CD4-positive, alpha-beta memory T cell (primary cell): ENCODE measurements around the gene KCND3. TPM values are rescaled to one million over a fixed set of nuclear protein-coding genes. Genes with fewer than 3 reads are reported as not detected.

Source experiments
- CTCF ChIA-PET: fragments of 350-600 bp; sonication (Branson Sonifier 250); formaldehyde crosslinking; loops from one replicate; lab custom pipeline; 2021; ENCODE audit warnings: inconsistent platforms; ENCODE audit not compliant: partially characterized antibody; lab: Charles Lee
- POLR2A ChIA-PET: fragments of 350-600 bp; sonication (Branson Sonifier 250); formaldehyde crosslinking; loops from one replicate; lab custom pipeline; 2021; ENCODE audit not compliant: partially characterized antibody; lab: Charles Lee
- DNase-seq, 5 donors: peaks; one replicate each; pipeline versions ENCODE4 v3.0.0 to v3.0.0-alpha.2; 2020 to 2022; ENCODE audit warnings: mixed read lengths in 1 of 5
- H3K27ac ChIP-seq: one replicate; pipeline ENCODE4 v1.7.0; 2013; ENCODE audit warnings: low read depth, low read length
- H3K27me3 ChIP-seq: 2 replicates; pipeline ENCODE4 v1.7.0; 2013; ENCODE audit warnings: mild to moderate bottlenecking, low read length, moderate library complexity; ENCODE audit not compliant: insufficient read depth
- H3K36me3 ChIP-seq: 2 replicates; pipeline ENCODE4 v1.7.0; 2013; ENCODE audit warnings: mild to moderate bottlenecking, low read length, moderate library complexity; ENCODE audit not compliant: insufficient read depth
- H3K4me1 ChIP-seq: 2 replicates; pipeline ENCODE4 v1.7.0; 2013; ENCODE audit warnings: mild to moderate bottlenecking, low read length, moderate library complexity; ENCODE audit not compliant: insufficient read depth
- H3K4me3 ChIP-seq, 2 donors: one replicate each; pipeline ENCODE4 v1.7.0; 2013; ENCODE audit warnings: low read length in 2 of 2, mild to moderate bottlenecking in 1 of 2
- H3K9me3 ChIP-seq, 2 donors: one replicate each; pipeline ENCODE4 v1.7.0; 2013; ENCODE audit warnings: low read length in 2 of 2, control low read depth in 1 of 2; ENCODE audit not compliant: control insufficient read depth in 1 of 2
- H3K27ac Mint-ChIP-seq, 7 donors: one replicate each; pipeline ENCODE4 v1.8.0; 2020 to 2021; ENCODE audit warnings: mixed read lengths in 7 of 7, mild to moderate bottlenecking in 6 of 7, inconsistent platforms in 3 of 7, moderate library complexity in 3 of 7
- H3K27me3 Mint-ChIP-seq, 2 donors: one replicate each; pipeline ENCODE4 v1.8.0; 2020 to 2021; ENCODE audit warnings: mixed read lengths in 2 of 2
- H3K36me3 Mint-ChIP-seq, 2 donors: one replicate each; pipeline ENCODE4 v1.8.0; 2020 to 2021; ENCODE audit warnings: mixed read lengths in 2 of 2, inconsistent platforms in 1 of 2, mild to moderate bottlenecking in 1 of 2
- H3K4me1 Mint-ChIP-seq, 4 donors: one replicate each; pipeline ENCODE4 v1.8.0; 2020 to 2021; ENCODE audit warnings: mixed read lengths in 4 of 4, mild to moderate bottlenecking in 1 of 4
- H3K4me3 Mint-ChIP-seq, 8 donors: one replicate each; pipeline ENCODE4 v1.8.0; 2020 to 2021; ENCODE audit warnings: mixed read lengths in 8 of 8, mild to moderate bottlenecking in 7 of 8, moderate library complexity in 6 of 8, inconsistent platforms in 3 of 8
- H3K9me3 Mint-ChIP-seq, 8 donors: one replicate each; pipeline ENCODE4 v1.8.0; 2020 to 2021; ENCODE audit warnings: mixed read lengths in 8 of 8, mild to moderate bottlenecking in 5 of 8, inconsistent platforms in 3 of 8, moderate library complexity in 1 of 8
- intact Hi-C: fragments of 100-400 bp; cut with micrococcal nuclease; formaldehyde crosslinking; loops from one replicate; pipeline ENCODE4 v1.15.1; 2023
- polyA plus RNA-seq, 2 donors: library from polyadenylated mRNA; unstranded; fragments of 300-500 nt; fragmentation: Illumina TruSeq; gene quantifications; one replicate each; pipeline ENCODE4 v1.2.3, GENCODE V29; 2021
- total RNA-seq, 2 experiments: library from RNA; stranded (reverse); gene quantifications; one replicate each; pipeline ENCODE4 v1.2.3, GENCODE V29; 2021

Gene KCND3
- total and polyA plus RNA-seq, 4 experiments from 2014 or later: 0.03 to 0.05 TPM; not detected in 2

GRCh38 chr1:111980686-111981085 lies 8.8 kb downstream of the KCND3 start:
- Mint-ChIP-seq H3K27ac (no peak overlapping the region), H3K27me3 (peaks cover 28 to 36% of the 10 kb centered on the region in 2 donors), H3K4me1 (no peaks in the 10 kb centered on the region), H3K4me3 (no peak overlapping the region), H3K36me3 (no peaks in the 10 kb centered on the region), H3K9me3 (peaks cover 0 to 3% (median 0%) of the 10 kb centered on the region in 8 donors)
- H3K4me3 ChIP-seq: no peak overlapping the region
- CTCF ChIA-PET: interaction anchor here (0.6 kb wide), 1 partner anchor 1690 kb away, joined by 3 read pairs; no protein-coding TSS in a partner anchor
- H3K36me3 ChIP-seq: no peaks in the 10 kb centered on the region
- H3K27me3 ChIP-seq: peaks cover 8% of the 10 kb centered on the region
- H3K9me3 ChIP-seq: no peaks in the 10 kb centered on the region
- POLR2A ChIA-PET: no interaction called here
- intact Hi-C loops: no loop called here
- H3K27ac ChIP-seq: no peak overlapping the region
- no peaks in the 10 kb centered on the region for H3K4me1 ChIP-seq
- DNase-seq: no peak

GRCh38 chr1:111978695-111979094 lies 10.8 kb downstream of the KCND3 start:
- Mint-ChIP-seq H3K27me3 (peaks cover 24 to 34% of the 10 kb centered on the region in 2 donors), H3K4me3 (no peak overlapping the region), H3K36me3 (no peaks in the 10 kb centered on the region), H3K9me3 (peaks cover 0 to 3% (median 0%) of the 10 kb centered on the region in 8 donors), H3K4me1 (no peaks in the 10 kb centered on the region), H3K27ac (no peak overlapping the region)
- Histone ChIP-seq H3K36me3 (no peaks in the 10 kb centered on the region), H3K4me1 (no peaks in the 10 kb centered on the region), H3K27ac (no peak overlapping the region), H3K4me3 (no peak overlapping the region), H3K27me3 (peaks cover 8% of the 10 kb centered on the region), H3K9me3 (no peaks in the 10 kb centered on the region)
- no peak for DNase-seq
- intact Hi-C loops: no loop called here
- ChIA-PET CTCF (no interaction called here), POLR2A (no interaction called here)

- DNase-seq: no peak
- intact Hi-C loops: no loop called here
- Mint-ChIP-seq H3K4me3 (no peak overlapping the region), H3K27me3 (peaks cover 25 to 36% of the 10 kb centered on the region in 2 donors), H3K27ac (no peak overlapping the region), H3K9me3 (no peaks in the 10 kb centered on the region), H3K4me1 (peaks cover 0 to 2% (median under 1%) of the 10 kb centered on the region in 4 donors), H3K36me3 (no peaks in the 10 kb centered on the region)
- H3K27ac ChIP-seq: no peak overlapping the region
- CTCF ChIA-PET: no interaction called here
- POLR2A ChIA-PET: no interaction called here
- peaks cover 16% of the 10 kb centered on the region for H3K27me3 ChIP-seq
- H3K4me3 ChIP-seq: no peak overlapping the region
- H3K9me3 ChIP-seq: no peaks in the 10 kb centered on the region
- no peaks in the 10 kb centered on the region for H3K36me3 ChIP-seq
- H3K4me1 ChIP-seq: no peaks in the 10 kb centered on the region
Observed at GRCh38 chr1:111977378-111977777, 12.1 kb downstream of the KCND3 start.

GRCh38 chr1:111976842-111977241 lies 12.6 kb downstream of the KCND3 start:
- Histone ChIP-seq H3K9me3 (no peaks in the 10 kb centered on the region), H3K4me3 (no peak overlapping the region), H3K27ac (no peak overlapping the region), H3K4me1 (no peaks in the 10 kb centered on the region), H3K36me3 (no peaks in the 10 kb centered on the region), H3K27me3 (peaks cover 17% of the 10 kb centered on the region)
- no peak for DNase-seq
- H3K9me3 Mint-ChIP-seq: no peaks in the 10 kb centered on the region
- H3K36me3 Mint-ChIP-seq: no peaks in the 10 kb centered on the region
- no peak overlapping the region for H3K4me3 Mint-ChIP-seq
- H3K27me3 Mint-ChIP-seq: peaks cover 25 to 38% of the 10 kb centered on the region in 2 donors
- H3K27ac Mint-ChIP-seq: no peak overlapping the region
- CTCF ChIA-PET: no interaction called here
- POLR2A ChIA-PET: no interaction called here
- peaks cover 0 to 2% (median under 1%) of the 10 kb centered on the region in 4 donors for H3K4me1 Mint-ChIP-seq
- intact Hi-C loops: no loop called here

- Mint-ChIP-seq H3K27ac (no peak overlapping the region), H3K27me3 (peaks cover 28 to 43% of the 10 kb centered on the region in 2 donors), H3K4me1 (peaks cover 0 to 2% (median under 1%) of the 10 kb centered on the region in 4 donors), H3K36me3 (no peaks in the 10 kb centered on the region), H3K4me3 (no peak overlapping the region), H3K9me3 (no peaks in the 10 kb centered on the region)
- intact Hi-C loops: no loop called here
- Histone ChIP-seq H3K27ac (no peak overlapping the region), H3K27me3 (peaks cover 17% of the 10 kb centered on the region), H3K36me3 (no peaks in the 10 kb centered on the region), H3K4me3 (no peak overlapping the region), H3K9me3 (no peaks in the 10 kb centered on the region), H3K4me1 (no peaks in the 10 kb centered on the region)
- CTCF ChIA-PET: no interaction called here
- DNase-seq: no peak
- POLR2A ChIA-PET: no interaction called here
Observed at GRCh38 chr1:111976332-111976731, 13.1 kb downstream of the KCND3 start.

GRCh38 chr1:111973150-111973790 lies 16.2 kb downstream of the KCND3 start:
- Mint-ChIP-seq H3K9me3 (no peaks in the 10 kb centered on the region), H3K36me3 (no peaks in the 10 kb centered on the region), H3K27me3 (peaks cover 29 to 52% of the 10 kb centered on the region in 2 donors), H3K4me1 (peaks cover 0 to 2% (median under 1%) of the 10 kb centered on the region in 4 donors), H3K4me3 (no peak overlapping the region), H3K27ac (no peak overlapping the region)
- no peaks in the 10 kb centered on the region for H3K4me1 ChIP-seq
- ChIA-PET CTCF (no interaction called here), POLR2A (no interaction called here)
- H3K4me3 ChIP-seq: no peak overlapping the region
- intact Hi-C loops: no loop called here
- H3K9me3 ChIP-seq: no peaks in the 10 kb centered on the region
- H3K27ac ChIP-seq: no peak overlapping the region
- H3K27me3 ChIP-seq: peaks cover 14% of the 10 kb centered on the region
- DNase-seq: no peak
- H3K36me3 ChIP-seq: no peaks in the 10 kb centered on the region

GRCh38 chr1:111971396-111971795 lies 18.1 kb downstream of the KCND3 start:
- CTCF ChIA-PET: no interaction called here
- H3K27me3 Mint-ChIP-seq: peaks cover 24 to 48% of the 10 kb centered on the region in 2 donors
- peaks cover 0 to 2% (median under 1%) of the 10 kb centered on the region in 4 donors for H3K4me1 Mint-ChIP-seq

More at GRCh38 chr1:111971396-111971795, 18.1 kb downstream of the KCND3 start:
- POLR2A ChIA-PET: no interaction called here
- Histone ChIP-seq H3K36me3 (no peaks in the 10 kb centered on the region), H3K4me3 (no peak overlapping the region), H3K9me3 (no peaks in the 10 kb centered on the region), H3K27ac (no peak overlapping the region), H3K4me1 (no peaks in the 10 kb centered on the region), H3K27me3 (peaks cover 8% of the 10 kb centered on the region)
- intact Hi-C loops: no loop called here
- Mint-ChIP-seq H3K4me3 (no peak overlapping the region), H3K27ac (no peak overlapping the region), H3K36me3 (no peaks in the 10 kb centered on the region), H3K9me3 (peaks cover 0 to 2% (median 0%) of the 10 kb centered on the region in 8 donors)
- no peak for DNase-seq
